H1 (cell line): ENCODE results near the gene EYA2. TPM values are rescaled to one million over a fixed set of nuclear protein-coding genes. Genes with fewer than 3 reads are reported as not detected.

ENCODE experiments used
- CTCF ChIA-PET: fragments of 300-600 bp; sonication (Branson Sonifier 250); formaldehyde crosslinking; loops from one replicate; lab custom pipeline; 2021; ENCODE audit not compliant: partially characterized antibody; lab: Charles Lee
- POLR2A ChIA-PET: fragments of 300-600 bp; sonication (Branson Sonifier 250); formaldehyde crosslinking; loops from one replicate; lab custom pipeline; 2021; ENCODE audit warnings: inconsistent platforms; ENCODE audit not compliant: partially characterized antibody; lab: Charles Lee
- DNase-seq, 2 experiments: peaks; one replicate each; pipeline versions ENCODE4 v3.0.0 to v3.0.0-alpha.2; 2010 to 2022; ENCODE audit warnings: low spot score in 2 of 2, low read depth in 1 of 2, mixed read lengths in 1 of 2
- FAIRE-seq: peaks from 2 replicates; lab custom pipeline; 2011; peaks lifted over from hg19 to GRCh38; lab: Jason Lieb, UNC
- H2AFZ ChIP-seq: 2 replicates; pipeline ENCODE4 v1.8.1; 2012; ENCODE audit warnings: low read length, inconsistent platforms
- H2AK5ac ChIP-seq: 2 replicates; pipeline ENCODE4 v1.6.1; 2013; ENCODE audit warnings: low read depth, low read length
- H2BK120ac ChIP-seq: replicated peaks from 2 replicates; pipeline ENCODE3; 2013; ENCODE audit warnings: low read depth, low read length, inconsistent platforms
- H2BK12ac ChIP-seq: 2 replicates; pipeline ENCODE4 v1.6.1; 2013; ENCODE audit warnings: low read depth, low read length
- H2BK15ac ChIP-seq: 2 replicates; pipeline ENCODE4 v1.6.1; 2013; ENCODE audit warnings: low read length
- H2BK20ac ChIP-seq: 2 replicates; pipeline ENCODE4 v1.6.1; 2013; ENCODE audit warnings: low read length
- H2BK5ac ChIP-seq: 2 replicates; pipeline ENCODE4 v1.6.1; 2013; ENCODE audit warnings: low read depth, low read length
- H3K14ac ChIP-seq: 2 replicates; pipeline ENCODE4 v1.6.1; 2013; ENCODE audit warnings: inconsistent platforms; ENCODE audit not compliant: insufficient read length
- H3K18ac ChIP-seq: 2 replicates; pipeline ENCODE4 v1.6.1; 2013; ENCODE audit warnings: low read length; ENCODE audit errors: extremely low read depth
- H3K23ac ChIP-seq: 2 replicates; pipeline ENCODE4 v1.6.1; 2013; ENCODE audit warnings: inconsistent platforms; ENCODE audit not compliant: insufficient read length
- H3K23me2 ChIP-seq: 2 replicates; pipeline ENCODE4 v1.6.1; 2013; ENCODE audit warnings: low read depth, low read length
- H3K27ac ChIP-seq: 2 replicates; pipeline ENCODE4 v1.6.1; 2011; ENCODE audit warnings: low read depth, low read length, inconsistent platforms
- H3K27me3 ChIP-seq, 4 experiments: replicated peaks in 1 of 4; 1 replicate in 1 of 4; 2 replicates in 3 of 4; pipeline versions ENCODE4 v1.6.1 to v1.8.1; 2011 to 2013; ENCODE audit warnings: low read length in 3 of 4, mild to moderate bottlenecking in 3 of 4, inconsistent platforms in 2 of 4, mixed read lengths in 2 of 4, moderate library complexity in 1 of 4; ENCODE audit not compliant: control insufficient read depth in 3 of 4, insufficient read depth in 3 of 4; ENCODE audit errors: extremely low read depth in 1 of 4
- H3K36me3 ChIP-seq, 4 experiments: 2 replicates each; pipeline versions ENCODE4 v1.6.1 to v1.8.1; 2011 to 2013; ENCODE audit warnings: mild to moderate bottlenecking in 4 of 4, low read length in 3 of 4, moderate library complexity in 2 of 4, control low read depth in 1 of 4, inconsistent platforms in 1 of 4; ENCODE audit not compliant: insufficient read depth in 4 of 4, control insufficient read depth in 2 of 4
- H3K4ac ChIP-seq: replicated peaks from 2 replicates; pipeline ENCODE3; 2013; ENCODE audit warnings: low read length, low read depth, mixed read lengths, inconsistent platforms; ENCODE audit not compliant: insufficient read length
- H3K4me1 ChIP-seq, 4 experiments: replicated peaks in 1 of 4; 1 replicate in 1 of 4; 2 replicates in 3 of 4; pipeline versions ENCODE4 v1.6.1 to v1.8.1; 2011 to 2013; ENCODE audit warnings: low read length in 3 of 4, inconsistent platforms in 2 of 4, mixed read lengths in 1 of 4; ENCODE audit not compliant: insufficient read depth in 4 of 4, control insufficient read depth in 3 of 4
- H3K4me2 ChIP-seq, 2 experiments: 2 replicates each; pipeline versions ENCODE4 v1.6.1 to v1.8.1; 2011 to 2013; ENCODE audit warnings: low read depth in 2 of 2, low read length in 2 of 2, control low read depth in 1 of 2, inconsistent platforms in 1 of 2, mild to moderate bottlenecking in 1 of 2; ENCODE audit not compliant: insufficient read depth in 1 of 2
- H3K4me3 ChIP-seq, 4 experiments: fragments of 200-600, 300-600 bp in 1 of 4; sonication (generic), shearing (Covaris generic), sonication (Bioruptor Twin) in 1 of 4; 2 replicates each; pipeline versions ENCODE4 v1.5.1 to v1.8.1; 2011 to 2016; ENCODE audit warnings: low read length in 4 of 4, low read depth in 3 of 4, control low read depth in 2 of 4, inconsistent platforms in 2 of 4, mild to moderate bottlenecking in 2 of 4, mixed read lengths in 1 of 4, moderate library complexity in 1 of 4; ENCODE audit not compliant: insufficient read depth in 2 of 4; ENCODE audit errors: extremely low read depth in 1 of 4
- H3K56ac ChIP-seq: replicated peaks from 2 replicates; pipeline ENCODE3; 2013; ENCODE audit warnings: low read depth, mild to moderate bottlenecking, mixed read lengths, low read length, inconsistent platforms; ENCODE audit not compliant: insufficient read length
- H3K79me1 ChIP-seq: 2 replicates; pipeline ENCODE4 v1.6.1; 2013; ENCODE audit warnings: low read depth, low read length, control low read depth
- H3K79me2 ChIP-seq, 2 experiments: 2 replicates each; pipeline versions ENCODE4 v1.6.1 to v1.8.1; 2012 to 2013; ENCODE audit warnings: low read length in 2 of 2, mild to moderate bottlenecking in 2 of 2, inconsistent platforms in 1 of 2; ENCODE audit not compliant: insufficient read depth in 2 of 2, control insufficient read depth in 1 of 2
- H3K9ac ChIP-seq, 4 experiments: replicated peaks in 1 of 4; 1 replicate in 1 of 4; 2 replicates in 3 of 4; pipeline versions ENCODE4 v1.6.1 to v1.8.1; 2011 to 2013; ENCODE audit warnings: low read depth in 3 of 4, low read length in 3 of 4, control low read depth in 2 of 4, mild to moderate bottlenecking in 2 of 4, moderate library complexity in 2 of 4, inconsistent platforms in 1 of 4; ENCODE audit errors: extremely low read depth in 1 of 4
- H3K9me3 ChIP-seq, 2 experiments: 2 replicates each; pipeline versions ENCODE4 v1.6.1 to v1.8.1; 2012 to 2013; ENCODE audit warnings: mild to moderate bottlenecking in 2 of 2, moderate library complexity in 2 of 2, control low read depth in 1 of 2, inconsistent platforms in 1 of 2, low read depth in 1 of 2, low read length in 1 of 2, mixed read lengths in 1 of 2; ENCODE audit not compliant: insufficient read depth in 2 of 2
- H4K20me1 ChIP-seq, 2 experiments: replicated peaks in 1 of 2; 2 replicates each; pipeline versions ENCODE3 to v1.8.1; 2011 to 2013; ENCODE audit warnings: inconsistent platforms in 2 of 2, low read length in 2 of 2, mild to moderate bottlenecking in 1 of 2; ENCODE audit not compliant: insufficient read depth in 2 of 2, control insufficient read depth in 1 of 2
- H4K5ac ChIP-seq: 2 replicates; pipeline ENCODE4 v1.6.1; 2013; ENCODE audit warnings: low read length, low read depth, mixed read lengths, inconsistent platforms; ENCODE audit not compliant: insufficient read length
- H4K8ac ChIP-seq: 2 replicates; pipeline ENCODE4 v1.8.0; 2013; ENCODE audit warnings: mild to moderate bottlenecking, moderate library complexity, low read length, inconsistent platforms; ENCODE audit not compliant: insufficient read depth; ENCODE audit errors: extremely low read depth
- H4K91ac ChIP-seq: replicated peaks from 2 replicates; pipeline ENCODE3; 2013; ENCODE audit warnings: low read length, mixed read lengths, inconsistent platforms; ENCODE audit not compliant: insufficient read length
- CREB1 ChIP-seq: IDR thresholded peaks from 2 replicates; pipeline ENCODE4 v1.6.1; 2012; ENCODE audit warnings: inconsistent platforms
- RAD21 ChIP-seq, 2 experiments: IDR thresholded peaks in 1 of 2; conservative IDR thresholded peaks in 1 of 2; 2 replicates each; pipeline ENCODE4 v1.6.1; 2011; ENCODE audit warnings: low read depth in 2 of 2, low read length in 2 of 2, improper control_type of control experiment in 1 of 2, inconsistent platforms in 1 of 2, mild to moderate bottlenecking in 1 of 2, moderate library complexity in 1 of 2
- RBBP5 ChIP-seq: IDR thresholded peaks from 2 replicates; pipeline ENCODE4 v1.7.1; 2012; ENCODE audit warnings: low read depth, mild to moderate bottlenecking, inconsistent platforms, low read length, moderate library complexity, borderline replicate concordance
- TCF12 ChIP-seq: IDR thresholded peaks from 2 replicates; pipeline ENCODE4 v1.6.1; 2011; ENCODE audit warnings: low read depth, mild to moderate bottlenecking, low read length
- WGBS, 2 experiments: shearing (Covaris generic) in 1 of 2; methylation state at CpG; one replicate each; pipeline versions ENCODE4 v1.1.6 to v1.1.7; 2013 to 2015; ENCODE audit warnings: low lambda C conversion rate in 2 of 2, mixed read lengths in 2 of 2, inconsistent platforms in 1 of 2, low coverage in 1 of 2, missing lambda C conversion rate in 1 of 2; ENCODE audit not compliant: insufficient replicate concordance in 2 of 2, insufficient coverage in 1 of 2, insufficient read length in 1 of 2; ENCODE audit errors: extremely low coverage in 1 of 2, missing lambda C conversion rate in 1 of 2; 5-methylcytosine and 5-hydroxymethylcytosine counted together
- polyA plus RNA-seq, 7 experiments: library from polyadenylated mRNA; depleted of rRNA in 3 of 7; stranded (reverse) in 5 of 7; unstranded in 2 of 7; fragments of >200 nt in 5 of 7; fragments of 200-250 nt in 2 of 7; gene quantifications; 1 replicate in 5 of 7; 2 replicates in 1 of 7; 4 replicates in 1 of 7; pipeline versions ENCODE4 v1.2.1 to v1.2.3, GENCODE V29; 2011 to 2013; ENCODE audit warnings: missing spikeins in 2 of 7, mixed read lengths in 2 of 7
- total RNA-seq: library from RNA; stranded (reverse); fragmentation: NEBNext Ultra II Directional; extraction: Animal tissue kit (Norgen Biotek cat#: 25700); gene quantifications from 2 replicates; pipeline ENCODE4 v1.2.1, GENCODE V29; 2021
- TF ChIP-seq, protein P1 (sequence below), 3 experiments: IDR thresholded peaks; 1 replicate in 2 of 3; 2 replicates in 1 of 3; pipeline versions ENCODE4 v1.5.1 to v1.6.1; 2011; ENCODE audit warnings: low read length in 3 of 3, mild to moderate bottlenecking in 3 of 3, inconsistent platforms in 2 of 3, low read depth in 1 of 3, moderate library complexity in 1 of 3; ENCODE audit not compliant: insufficient read depth in 1 of 3; ENCODE audit errors: control extremely low read depth in 1 of 3

The EYA2 gene
- total and polyA plus RNA-seq, 2 of the 8 experiments (the other 6 are each of a cell fraction or from before 2014, with no cell fraction given) = 1.6 to 1.7 TPM

DNA sequence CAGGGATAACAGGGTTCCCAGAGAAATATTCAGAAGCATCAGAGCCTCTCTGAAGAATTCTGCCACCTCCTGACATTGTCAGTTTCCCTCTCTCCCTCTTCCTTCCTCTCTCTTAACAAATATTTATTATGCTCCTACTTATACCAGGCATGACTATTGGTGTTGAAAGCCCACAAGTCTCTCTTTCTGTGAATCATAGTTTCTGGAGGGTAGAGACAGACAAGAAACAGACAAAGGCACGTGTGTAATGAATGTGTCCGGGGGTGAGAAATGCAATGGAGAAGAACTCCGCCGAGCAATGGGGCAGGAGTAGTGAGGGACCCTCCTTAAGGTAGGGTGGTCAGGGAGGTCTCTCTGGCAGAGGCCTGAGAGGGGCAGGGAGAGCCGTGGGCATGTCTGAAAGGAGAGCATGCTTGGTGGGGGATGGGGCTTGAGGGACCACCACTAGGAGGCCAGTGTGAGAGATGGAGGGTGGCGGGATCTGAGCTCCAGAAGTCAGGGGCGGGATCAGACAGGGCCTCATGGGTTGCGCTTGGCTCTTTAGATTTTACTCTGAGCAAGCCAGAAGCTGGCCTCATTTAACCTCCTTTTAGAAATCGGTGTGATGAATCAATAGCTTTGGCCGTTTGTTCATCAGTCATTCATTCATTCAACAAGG, 57.3 kb downstream of the EYA2 start:
- H3K79me1 ChIP-seq = no peaks in the 10 kb centered on the region
- no peak for FAIRE-seq
- CTCF ChIA-PET = interaction anchor here (0.7 to 1.7 kb wide), 9 partner anchors 10 to 232 kb away, joined by 3 to 6 read pairs (median 5); no protein-coding TSS in a partner anchor

More for the DNA sequence above, 57.3 kb downstream of the EYA2 start:
- POLR2A ChIA-PET = no interaction called here
- no peak overlapping the region for H3K27ac ChIP-seq
- no peak overlapping the region for H2BK15ac ChIP-seq
- H3K9ac ChIP-seq = no peak overlapping the region
- peaks cover 5 to 7% of the 10 kb centered on the region in 2 experiments; a peak in 2 of 4 replicates for H3K9me3 ChIP-seq
- H2BK5ac ChIP-seq = no peak overlapping the region
- H2BK120ac ChIP-seq = no peak overlapping the region
- H3K23me2 ChIP-seq = no peaks in the 10 kb centered on the region
- no peak overlapping the region; a peak in 1 of 4 replicates for H3K4me2 ChIP-seq
- no peak overlapping the region for H3K4me3 ChIP-seq
- no peak overlapping the region for H4K8ac ChIP-seq
- no peaks in the 10 kb centered on the region for H4K20me1 ChIP-seq
- H3K23ac ChIP-seq = no peak overlapping the region
- H4K5ac ChIP-seq = no peak overlapping the region
- H4K91ac ChIP-seq = no peak overlapping the region
- no peak overlapping the region for H2AK5ac ChIP-seq
- no peak overlapping the region for H3K4ac ChIP-seq
- WGBS, 2 experiments = 78% methylated on average over 10 of the region's 10 CpGs; no CpG with 5 or more reads in 1 of the 2 experiments
- H3K18ac ChIP-seq = no peak overlapping the region
- H2AFZ ChIP-seq = 0 out of 2 replicates have a peak overlapping the region, but pooled peaks have one; percentile 35
- H2BK12ac ChIP-seq = no peak overlapping the region
- DNase-seq = no peak
- peaks cover 0 to 4% (median 0%) of the 10 kb centered on the region in 4 experiments; a peak in 2 of 7 replicates for H3K4me1 ChIP-seq
- H3K27me3 ChIP-seq = no peaks in the 10 kb centered on the region
- H2BK20ac ChIP-seq = no peak overlapping the region
- no peak overlapping the region for H3K56ac ChIP-seq
- H3K14ac ChIP-seq = no peak overlapping the region
- H3K36me3 ChIP-seq = peaks cover 0 to 3% (median 0%) of the 10 kb centered on the region in 4 experiments; a peak in 1 of 8 replicates
- H3K79me2 ChIP-seq = no peaks in the 10 kb centered on the region
- TF ChIP-seq CREB1 = no peak
- peak in 1 of 2 experiments; percentile 21; a peak in 1 of 4 replicates for TF ChIP-seq RAD21 (IDR thresholded peaks at IDR 0.05 in 1 of 2, conservative IDR thresholded peaks at IDR 0.05 in 1 of 2; ENCODE audit: low read depth in 2 of 2, low read length in 2 of 2)
- no peak for TF ChIP-seq TCF12
- TF ChIP-seq, protein P1, sequence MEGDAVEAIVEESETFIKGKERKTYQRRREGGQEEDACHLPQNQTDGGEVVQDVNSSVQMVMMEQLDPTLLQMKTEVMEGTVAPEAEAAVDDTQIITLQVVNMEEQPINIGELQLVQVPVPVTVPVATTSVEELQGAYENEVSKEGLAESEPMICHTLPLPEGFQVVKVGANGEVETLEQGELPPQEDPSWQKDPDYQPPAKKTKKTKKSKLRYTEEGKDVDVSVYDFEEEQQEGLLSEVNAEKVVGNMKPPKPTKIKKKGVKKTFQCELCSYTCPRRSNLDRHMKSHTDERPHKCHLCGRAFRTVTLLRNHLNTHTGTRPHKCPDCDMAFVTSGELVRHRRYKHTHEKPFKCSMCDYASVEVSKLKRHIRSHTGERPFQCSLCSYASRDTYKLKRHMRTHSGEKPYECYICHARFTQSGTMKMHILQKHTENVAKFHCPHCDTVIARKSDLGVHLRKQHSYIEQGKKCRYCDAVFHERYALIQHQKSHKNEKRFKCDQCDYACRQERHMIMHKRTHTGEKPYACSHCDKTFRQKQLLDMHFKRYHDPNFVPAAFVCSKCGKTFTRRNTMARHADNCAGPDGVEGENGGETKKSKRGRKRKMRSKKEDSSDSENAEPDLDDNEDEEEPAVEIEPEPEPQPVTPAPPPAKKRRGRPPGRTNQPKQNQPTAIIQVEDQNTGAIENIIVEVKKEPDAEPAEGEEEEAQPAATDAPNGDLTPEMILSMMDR (IDR thresholded peaks at IDR 0.05; ENCODE audit: control extremely low read depth in 1 of 3, insufficient read depth in 1 of 3, low read depth in 1 of 3, low read length in 3 of 3) = peak in 1 of 3 experiments; percentile 25; a peak in 1 of 4 replicates
- no peak for TF ChIP-seq RBBP5
- TF ChIP-seq, all 59 proteins: peak for 2
